Choroid plexus epithelial cell (primary cell): ENCODE data around the gene CRIP3.

Experiments used
- DNase-seq: peaks from one replicate; pipeline ENCODE4 v3.0.0-alpha.2; 2010; ENCODE audit warnings: low read depth
- H3K4me3 ChIP-seq: 2 replicates; pipeline ENCODE4 v1.5.1; 2011; ENCODE audit warnings: low read depth, mild to moderate bottlenecking, control low read depth, low read length, moderate library complexity
- TF ChIP-seq, protein P1 (sequence below): conservative IDR thresholded peaks from 2 replicates; pipeline ENCODE4 v1.5.1; 2011; ENCODE audit warnings: low read depth, mild to moderate bottlenecking, control low read depth, inconsistent platforms, low read length, moderate library complexity

CRIP3 gene

DNA sequence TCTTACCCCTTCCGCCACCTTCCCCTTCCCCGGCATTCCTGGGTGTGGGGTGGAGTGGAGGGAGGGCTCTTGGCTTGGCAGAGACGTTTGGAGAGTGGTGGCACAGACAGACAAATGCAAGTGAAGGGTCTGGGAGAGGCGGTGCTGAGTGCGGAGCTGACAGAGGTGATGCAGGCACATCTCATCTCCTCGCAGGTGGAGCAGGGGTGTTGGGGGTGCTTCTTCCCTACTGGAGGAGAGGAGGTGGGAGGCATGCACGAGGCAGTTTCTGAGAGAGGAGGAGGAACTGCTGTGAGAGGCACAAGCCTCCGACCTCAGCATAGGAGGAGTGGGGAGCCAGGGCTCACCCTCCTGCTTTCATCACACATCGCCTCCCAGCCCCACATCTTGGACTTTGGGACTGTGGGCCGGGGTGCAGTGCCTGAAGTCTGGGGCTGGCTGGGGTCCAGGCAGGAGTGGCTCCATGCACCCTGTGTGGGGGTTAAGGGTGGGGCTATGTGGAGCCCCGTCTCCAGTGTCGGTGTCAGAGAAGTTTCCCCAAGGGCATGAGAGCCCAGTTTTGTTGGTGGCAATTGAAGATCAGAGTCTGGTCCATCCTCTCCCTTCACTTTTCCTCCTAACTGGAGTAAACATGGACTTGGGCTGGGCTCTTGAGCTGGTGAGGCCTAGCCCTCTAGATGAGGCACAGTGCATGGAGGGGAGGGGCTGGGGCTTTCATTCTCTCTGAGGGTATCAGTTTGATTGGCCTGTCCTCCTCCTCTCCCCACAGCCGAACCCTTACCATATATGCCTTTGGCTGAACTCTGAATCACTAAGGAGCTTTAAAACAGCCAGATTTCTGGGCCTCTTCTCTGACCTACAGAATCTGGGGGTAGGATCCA lies 30.7 kb downstream of the CRIP3 start:
- H3K4me3 ChIP-seq: no peak overlapping the region
- DNase-seq: no peak
- TF ChIP-seq, protein P1, sequence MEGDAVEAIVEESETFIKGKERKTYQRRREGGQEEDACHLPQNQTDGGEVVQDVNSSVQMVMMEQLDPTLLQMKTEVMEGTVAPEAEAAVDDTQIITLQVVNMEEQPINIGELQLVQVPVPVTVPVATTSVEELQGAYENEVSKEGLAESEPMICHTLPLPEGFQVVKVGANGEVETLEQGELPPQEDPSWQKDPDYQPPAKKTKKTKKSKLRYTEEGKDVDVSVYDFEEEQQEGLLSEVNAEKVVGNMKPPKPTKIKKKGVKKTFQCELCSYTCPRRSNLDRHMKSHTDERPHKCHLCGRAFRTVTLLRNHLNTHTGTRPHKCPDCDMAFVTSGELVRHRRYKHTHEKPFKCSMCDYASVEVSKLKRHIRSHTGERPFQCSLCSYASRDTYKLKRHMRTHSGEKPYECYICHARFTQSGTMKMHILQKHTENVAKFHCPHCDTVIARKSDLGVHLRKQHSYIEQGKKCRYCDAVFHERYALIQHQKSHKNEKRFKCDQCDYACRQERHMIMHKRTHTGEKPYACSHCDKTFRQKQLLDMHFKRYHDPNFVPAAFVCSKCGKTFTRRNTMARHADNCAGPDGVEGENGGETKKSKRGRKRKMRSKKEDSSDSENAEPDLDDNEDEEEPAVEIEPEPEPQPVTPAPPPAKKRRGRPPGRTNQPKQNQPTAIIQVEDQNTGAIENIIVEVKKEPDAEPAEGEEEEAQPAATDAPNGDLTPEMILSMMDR: no peak

DNA sequence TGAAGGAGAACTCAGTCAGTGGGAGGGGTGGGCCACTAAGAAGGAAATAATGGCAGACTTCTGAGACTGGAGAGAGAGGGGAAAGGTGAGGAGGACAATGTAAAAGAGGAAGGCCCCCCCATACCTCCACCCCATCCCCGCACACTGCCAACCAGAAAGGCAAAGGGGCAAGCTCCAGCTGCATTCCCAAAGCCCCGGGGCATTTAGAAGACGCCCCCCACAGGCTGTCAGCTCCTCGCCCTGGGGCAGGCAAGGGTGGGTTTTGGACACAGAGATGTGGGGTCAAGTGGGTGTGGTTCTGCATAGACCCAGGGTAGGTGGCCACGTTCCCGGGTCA lies 31.4 kb downstream of the CRIP3 start:
- TF ChIP-seq, protein P1: no peak
- H3K4me3 ChIP-seq: no peak overlapping the region
- DNase-seq: no peak

DNA sequence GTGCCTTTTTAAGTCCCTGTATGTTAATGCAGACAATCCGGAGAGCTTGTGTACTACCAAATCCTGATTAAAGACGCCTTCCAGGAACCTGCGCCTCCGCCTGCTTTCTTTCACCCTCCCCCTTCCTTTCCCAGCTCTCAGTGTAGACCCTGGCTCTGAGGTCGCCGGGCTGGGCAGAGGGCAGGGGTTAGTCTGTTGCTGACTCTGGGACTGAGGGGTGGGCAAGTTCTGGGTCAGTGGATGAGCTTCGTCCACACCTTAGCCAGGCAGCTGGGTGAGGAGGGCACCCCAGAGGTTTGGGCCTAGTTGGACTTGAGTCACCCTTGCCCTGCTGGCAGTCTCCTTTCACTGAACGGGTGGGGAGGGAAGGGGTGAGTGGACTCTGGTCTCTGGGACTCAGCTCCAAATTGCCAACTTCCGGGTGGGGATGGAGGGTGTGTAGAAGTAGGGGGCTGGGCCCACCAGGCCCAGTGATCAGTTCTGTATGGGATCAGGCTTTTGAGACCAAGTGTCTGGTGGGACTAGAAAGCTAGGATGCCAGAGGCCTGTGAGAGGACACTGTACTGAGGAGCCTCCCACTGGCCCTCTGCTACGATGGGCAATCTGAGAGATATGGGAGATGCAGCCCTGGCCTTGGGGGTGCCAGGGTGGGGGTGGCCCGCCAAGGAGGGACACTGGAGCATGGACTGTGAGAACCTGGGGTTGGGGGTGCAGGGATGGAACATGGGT lies 31.9 kb downstream of the CRIP3 start:
- DNase-seq: no peak
- no peak overlapping the region for H3K4me3 ChIP-seq

DNA sequence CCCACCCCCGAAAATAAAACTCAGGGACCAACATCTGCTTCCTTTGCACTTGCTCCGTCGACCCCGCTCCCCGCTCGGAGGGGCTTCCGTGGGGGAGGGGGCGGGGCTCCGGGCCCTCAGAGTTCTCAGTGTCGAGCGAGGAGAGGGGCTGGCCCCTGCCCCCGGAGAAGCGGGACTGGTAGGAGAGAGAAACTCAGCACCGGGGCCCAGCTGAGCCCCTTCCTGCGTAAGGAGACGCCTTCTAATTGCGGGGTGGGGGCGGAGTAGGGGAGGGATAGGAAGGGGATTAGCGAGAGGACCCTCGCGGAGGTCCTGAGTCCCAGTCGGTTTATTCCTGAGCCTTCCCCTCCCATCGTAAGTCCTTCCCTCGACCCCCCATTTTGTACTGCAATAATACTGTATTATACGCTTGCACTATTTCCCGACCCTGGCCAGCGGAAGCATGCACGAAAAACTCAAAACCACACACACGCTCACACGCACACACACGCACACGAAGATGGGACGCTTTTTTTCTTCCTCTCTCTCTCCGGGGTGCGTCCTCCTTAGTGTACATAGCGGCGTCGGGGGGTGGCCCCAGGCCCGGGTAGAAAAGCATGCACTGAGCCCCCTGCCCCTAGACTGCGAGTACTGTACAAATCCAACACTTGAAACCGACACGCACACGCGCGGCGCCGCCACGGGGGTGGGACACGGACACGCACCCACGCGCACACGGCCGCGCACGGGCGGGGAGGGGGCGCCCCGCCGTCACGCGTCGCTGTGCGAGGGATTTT lies 32.6 kb downstream of the CRIP3 start:
- no peak overlapping the region for H3K4me3 ChIP-seq
- TF ChIP-seq, protein P1: no peak
- peak; percentile 15 for DNase-seq

More for the DNA sequence above, 31.9 kb downstream of the CRIP3 start:
- TF ChIP-seq, protein P1: no peak

DNA sequence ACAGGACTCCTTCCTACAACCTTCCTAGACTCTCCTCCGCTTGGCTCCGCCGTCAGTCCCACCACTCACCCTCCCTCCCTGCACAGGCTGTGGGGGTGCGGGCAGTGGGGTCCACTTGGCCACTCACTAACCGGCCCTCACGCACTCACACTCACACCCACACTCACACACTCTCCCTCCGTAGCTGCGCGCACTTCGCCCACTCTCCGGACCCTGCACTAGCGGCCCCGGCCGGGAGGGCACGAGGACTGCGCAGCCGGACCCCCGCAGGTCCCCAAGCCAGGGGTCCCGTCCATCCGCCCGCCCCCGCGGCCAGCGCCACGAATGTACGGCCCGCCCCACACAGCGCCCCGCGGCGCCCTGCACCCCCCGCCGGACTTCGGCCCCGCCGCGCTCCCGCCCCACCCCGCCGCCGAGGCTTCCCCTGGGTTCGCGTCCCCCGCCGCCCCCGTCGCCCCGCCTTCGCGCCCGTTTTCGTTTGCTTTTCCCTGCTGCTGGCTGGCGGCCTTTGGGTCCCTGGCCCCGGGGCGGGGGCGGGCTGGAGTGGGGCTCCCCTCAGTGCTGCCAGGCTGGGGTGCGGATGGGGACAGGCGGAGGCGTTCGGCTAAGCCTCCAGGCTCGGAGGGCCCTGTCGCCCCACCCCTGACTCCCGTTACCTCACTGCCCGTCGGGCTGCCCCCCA lies 33.6 kb downstream of the CRIP3 start:
- DNase-seq: no peak
- TF ChIP-seq, protein P1: no peak
- H3K4me3 ChIP-seq: peak overlapping the region; percentile 20

DNA sequence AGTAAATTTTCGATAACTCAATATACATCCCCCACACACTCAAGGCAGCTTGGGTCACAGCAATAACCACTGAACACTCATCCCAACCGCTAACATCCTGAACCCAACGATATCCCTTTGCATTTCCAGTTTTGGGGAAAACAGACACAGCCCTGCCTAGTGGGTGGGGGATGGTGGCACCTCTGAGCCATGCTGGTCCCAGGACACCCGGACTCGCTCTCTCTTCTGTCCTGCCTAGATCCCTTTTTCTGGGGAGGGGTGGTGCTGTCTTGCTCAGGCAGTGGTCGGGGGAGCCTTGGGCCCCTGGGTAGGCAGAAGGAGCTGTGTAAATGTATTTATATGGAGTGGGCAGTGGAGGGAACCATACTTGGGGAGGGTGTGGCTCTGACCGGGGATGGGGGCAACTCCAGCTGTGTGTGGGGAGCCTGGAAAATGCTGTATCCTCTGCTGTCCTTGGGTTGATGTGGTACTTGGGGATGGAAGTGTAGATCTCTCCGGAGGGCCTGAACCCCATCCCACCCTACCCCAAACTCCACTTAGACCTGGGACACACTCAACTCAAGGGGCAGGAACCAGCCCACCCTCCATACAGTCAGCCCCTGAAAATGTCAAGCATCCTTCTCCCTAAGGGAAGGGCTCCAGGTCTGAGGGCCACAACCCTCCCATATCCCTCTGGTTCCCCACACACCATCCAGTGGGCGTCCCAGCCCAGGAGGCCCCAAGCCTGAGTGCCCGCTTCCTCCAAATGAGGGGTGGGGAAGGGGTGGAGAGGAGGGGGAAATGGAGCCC lies 34.3 kb downstream of the CRIP3 start:
- no peak for DNase-seq
- TF ChIP-seq, protein P1: no peak
- no peak overlapping the region for H3K4me3 ChIP-seq
